D341Med (cell line): ENCODE data around the gene METTL3.

Experiments used
- DNase-seq: peaks from one replicate; pipeline ENCODE4 v3.0.0; 2012; ENCODE audit warnings: low spot score

The METTL3 gene

GRCh38 chr14:21476523-21476924 is 34.6 kb downstream of the METTL3 start:
- DNase-seq = peak; percentile 86

DNA sequence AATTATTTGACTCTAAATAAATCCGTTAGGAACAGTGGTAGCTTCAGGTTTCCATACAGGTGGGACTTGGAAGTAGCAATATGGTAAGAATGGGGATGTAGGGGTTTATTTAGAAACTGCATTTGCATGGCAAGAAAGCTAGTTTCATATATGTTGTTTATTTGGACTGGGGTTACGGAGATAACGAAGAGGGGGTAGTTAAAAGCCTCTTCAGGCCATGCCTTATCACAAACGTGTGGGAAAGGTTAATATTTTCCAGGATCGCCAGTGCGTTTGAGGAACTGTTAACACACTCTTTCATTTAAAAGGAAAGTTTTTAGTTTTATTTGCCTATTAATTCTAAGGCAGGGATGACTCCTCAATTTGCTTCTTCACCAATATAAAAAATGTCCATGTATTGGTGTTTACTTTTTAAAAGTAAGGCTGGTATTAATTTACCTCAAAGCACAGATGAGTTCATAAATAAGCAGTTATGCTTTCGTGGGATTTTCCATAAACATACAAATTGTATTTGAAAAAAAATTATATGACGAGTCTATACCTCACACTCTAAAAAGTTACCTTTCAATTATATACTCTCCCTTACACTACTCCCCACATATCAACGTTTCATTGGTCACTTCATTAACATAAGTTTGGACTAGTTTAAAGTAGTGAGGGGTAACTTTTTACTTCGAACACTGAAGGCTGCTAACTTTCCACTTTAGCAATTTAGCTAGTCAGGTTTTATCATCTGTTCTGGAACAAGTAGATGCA is 35.2 kb downstream of the METTL3 start:
- no peak for DNase-seq

DNA sequence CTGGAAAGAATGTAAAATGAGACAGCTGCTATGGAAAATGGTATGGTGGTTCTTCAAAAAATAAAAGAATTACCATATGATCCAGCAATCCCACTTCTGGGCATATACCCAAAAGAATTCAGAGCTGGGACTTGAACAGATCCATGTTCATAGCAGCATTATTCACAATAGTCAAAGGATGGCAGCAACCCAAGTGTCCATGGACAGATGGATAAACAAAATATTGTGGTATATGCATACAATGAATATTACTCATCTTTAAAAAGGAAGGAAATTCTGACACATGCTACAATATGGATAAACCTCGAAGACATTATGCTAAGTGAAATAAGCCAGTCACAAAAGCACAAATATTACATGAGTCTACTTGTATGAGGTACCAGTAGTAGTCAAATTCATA is 43.5 kb downstream of the METTL3 start:
- no peak for DNase-seq

- peak; percentile 97 for DNase-seq
These were observed 55.0 kb downstream of the METTL3 start, which contains the start of gene CHD8 for GRCh38 chr14:21455912-21456667. Gene CHD8 (minus strand): TSS chr14:21456123. CDS start chr14:21431643, 24,480 bp downstream.

- no peak for DNase-seq
These were observed 55.6 kb downstream of the METTL3 start for GRCh38 chr14:21455592-21455911.

DNA sequence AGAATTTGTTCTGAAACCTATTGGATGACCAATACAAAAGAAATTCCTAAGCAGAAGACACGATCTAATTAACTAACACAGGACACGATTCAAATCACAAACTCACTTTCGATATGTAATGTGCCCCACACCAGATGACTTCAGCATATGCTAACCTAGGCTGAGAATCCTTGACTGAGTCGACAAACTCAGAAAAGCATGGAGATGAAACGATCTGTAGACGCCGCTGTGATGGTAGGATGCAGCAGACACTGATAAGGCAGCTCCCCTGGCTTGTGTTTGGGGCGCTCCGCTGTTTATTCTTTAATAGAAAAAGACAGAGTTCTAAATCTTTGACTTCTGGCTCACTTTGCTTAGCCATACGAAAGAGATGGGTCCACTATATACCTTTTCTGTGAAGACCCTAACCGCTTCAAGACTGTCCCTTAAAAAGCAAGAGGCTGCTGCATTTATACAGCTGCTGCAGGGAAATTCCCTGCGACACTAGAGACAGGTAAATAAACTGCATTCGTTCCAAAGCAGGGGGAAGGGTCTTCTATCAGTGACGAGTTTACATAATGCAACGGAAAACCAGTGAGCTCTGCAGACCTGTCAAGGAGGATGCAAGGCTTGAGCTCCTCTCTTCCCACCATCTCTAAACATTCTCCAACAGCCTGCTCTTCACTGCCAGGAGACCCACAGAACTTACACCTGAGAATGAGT is 56.1 kb downstream of the METTL3 start:
- DNase-seq = peak; percentile 16

DNA sequence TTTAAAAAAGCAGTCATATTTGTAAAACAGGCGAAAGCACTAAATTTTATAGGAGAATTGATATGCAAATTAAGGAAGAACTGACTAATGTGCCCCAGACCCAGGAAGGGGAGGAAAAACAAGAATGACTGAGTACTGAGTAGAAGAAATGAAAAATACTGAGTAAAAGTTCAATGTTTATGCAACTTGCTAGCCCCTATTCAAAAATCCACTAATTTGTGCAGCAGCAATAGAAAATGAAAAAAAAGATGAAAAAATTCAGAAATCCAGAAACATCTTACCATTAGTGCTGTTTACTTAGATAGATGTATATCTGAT is 61.3 kb downstream of the METTL3 start:
- no peak for DNase-seq
